K562 (cell line): ENCODE measurements around the gene DPY30.

Experiments used
- JUND ChIP-seq, 2 experiments: IDR thresholded peaks; 2 replicates in 1 of 2; 3 replicates in 1 of 2; pipeline ENCODE4 v1.6.1; 2011; ENCODE audit warnings: borderline replicate concordance in 2 of 2, low read depth in 2 of 2, low read length in 2 of 2, improper control_type of control experiment in 1 of 2, missing biosample characterization in 1 of 2, missing genetic modification characterization in 1 of 2, missing genetic modification reagents in 1 of 2
- KLF16 ChIP-seq: IDR thresholded peaks from 2 replicates; pipeline ENCODE4 v1.6.1; 2016; ENCODE audit warnings: antibody characterized with exemption
- MAX ChIP-seq: sonication (generic); formaldehyde crosslinking; IDR thresholded peaks from 2 replicates; pipeline ENCODE4 v1.9.0; 2022; ENCODE audit warnings: mild to moderate bottlenecking, missing genetic modification reagents
- MTA1 ChIP-seq: fragments of 450-650 bp; IDR thresholded peaks from 2 replicates; pipeline ENCODE4 v1.6.1; 2017; ENCODE audit warnings: borderline replicate concordance
- NCOA2 ChIP-seq, 2 experiments: fragments of 450-650 bp; IDR thresholded peaks; 2 replicates each; pipeline ENCODE4 v1.6.1; 2018; ENCODE audit warnings: mild to moderate bottlenecking in 2 of 2, moderate library complexity in 1 of 2; ENCODE audit not compliant: partially characterized antibody in 2 of 2
- POLR2AphosphoS2 ChIP-seq: IDR thresholded peaks from 2 replicates; pipeline ENCODE4 v1.6.1; 2012; ENCODE audit warnings: low read length, improper control_type of control experiment
- POLR2AphosphoS5 ChIP-seq: IDR thresholded peaks from 2 replicates; pipeline ENCODE4 v1.6.1; 2011; ENCODE audit warnings: mild to moderate bottlenecking, low read depth, low read length, moderate library complexity; ENCODE audit not compliant: control insufficient read depth, insufficient read depth
- RBFOX2 ChIP-seq: fragments of 200-400 bp; formaldehyde crosslinking; IDR thresholded peaks from 2 replicates; pipeline ENCODE4 v1.6.1; 2017; ENCODE audit warnings: low read depth, mild to moderate bottlenecking, low read length, moderate library complexity
- RCOR1 ChIP-seq, 2 experiments: IDR thresholded peaks; 2 replicates each; pipeline ENCODE4 v1.6.1; 2012; ENCODE audit warnings: low read depth in 2 of 2, low read length in 2 of 2, borderline replicate concordance in 1 of 2, improper control_type of control experiment in 1 of 2
- RFX1 ChIP-seq: fragments of 450-650 bp; IDR thresholded peaks from 2 replicates; pipeline ENCODE4 v1.6.1; 2016; ENCODE audit warnings: mild to moderate bottlenecking, moderate library complexity
- SRSF1 ChIP-seq: fragments of 200-400 bp; formaldehyde crosslinking; IDR thresholded peaks from 2 replicates; pipeline ENCODE4 v1.6.1; 2017; ENCODE audit warnings: mild to moderate bottlenecking, low read depth, low read length, moderate library complexity
- THRB ChIP-seq: fragments of 450-650 bp; formaldehyde crosslinking; conservative IDR thresholded peaks from 2 replicates; pipeline ENCODE4 v1.4.0; 2022; ENCODE audit warnings: mild to moderate bottlenecking, missing genetic modification characterization
- ZNF217 ChIP-seq: sonication (generic); formaldehyde crosslinking; IDR thresholded peaks from 2 replicates; pipeline ENCODE4 v1.8.0; 2022; ENCODE audit warnings: mild to moderate bottlenecking, missing genetic modification reagents
- ZNF224 ChIP-seq: sonication (generic); formaldehyde crosslinking; IDR thresholded peaks from 2 replicates; pipeline ENCODE4 v1.8.0; 2022; ENCODE audit warnings: mild to moderate bottlenecking, missing genetic modification reagents

GRCh38 chr2:32074134-32074506, 34.5 kb upstream of the DPY30 start:
- no peak for TF ChIP-seq JUND (IDR thresholded peaks at IDR 0.05; ENCODE audit: borderline replicate concordance, low read depth, low read length)
- TF ChIP-seq JUND (tag; IDR thresholded peaks at IDR 0.05; ENCODE audit: borderline replicate concordance, low read depth, low read length): no peak
- TF ChIP-seq POLR2AphosphoS5: no peak
- no peak for TF ChIP-seq RFX1
- no peak for TF ChIP-seq RBFOX2
- TF ChIP-seq ZNF217 (CRISPR knock-in tag): no peak
- no peak for TF ChIP-seq MAX (CRISPR knock-in tag)
- no peak for TF ChIP-seq NCOA2 (IDR thresholded peaks at IDR 0.05; ENCODE audit: partially characterized antibody in 2 of 2)
- no peak for TF ChIP-seq RCOR1 (IDR thresholded peaks at IDR 0.05; ENCODE audit: borderline replicate concordance in 1 of 2, low read depth in 2 of 2, low read length in 2 of 2)
- TF ChIP-seq MTA1: no peak
- no peak for TF ChIP-seq KLF16
- no peak for TF ChIP-seq SRSF1
- no peak for TF ChIP-seq THRB (CRISPR knock-in tag)
- TF ChIP-seq ZNF224 (CRISPR knock-in tag): no peak
- TF ChIP-seq POLR2AphosphoS2: no peak
